OCI-LY7 (cell line): ENCODE data around the gene MTERF1.

Source experiments
- EZH2phosphoT487 ChIP-seq: fragments of 200-600 bp; sonication (generic); IDR thresholded peaks from 2 replicates; pipeline ENCODE4 v1.6.1; 2018; ENCODE audit warnings: low read depth, borderline replicate concordance, mild to moderate bottlenecking, mixed run types, antibody characterized with exemption, low read length, moderate library complexity, mixed read lengths
- TF ChIP-seq, protein P1 (sequence below): fragments of 200-600 bp; sonication (generic); conservative IDR thresholded peaks from 2 replicates; pipeline ENCODE4 v1.5.1; 2014; ENCODE audit warnings: mild to moderate bottlenecking, antibody characterized with exemption, low read length, moderate library complexity, mixed read lengths

DNA sequence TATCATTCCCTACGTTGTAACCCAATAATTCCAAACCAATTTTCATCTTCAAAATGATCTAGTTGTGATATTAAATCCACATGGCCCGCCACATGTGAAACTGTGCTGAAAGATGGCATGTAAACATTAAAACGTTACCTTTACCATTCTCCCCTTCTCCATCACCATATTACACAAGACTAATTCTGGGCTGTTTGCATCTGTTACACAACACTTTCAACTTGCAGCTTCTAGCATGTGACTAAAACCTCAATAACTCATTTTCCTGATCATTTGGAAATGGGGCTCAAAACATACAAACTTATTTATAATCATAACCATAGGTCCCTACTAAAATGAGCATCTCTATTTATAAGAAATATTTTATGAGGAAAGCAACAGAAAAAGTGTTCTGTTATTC lies 4.7 kb downstream of the MTERF1 start:
- TF ChIP-seq, protein P1, sequence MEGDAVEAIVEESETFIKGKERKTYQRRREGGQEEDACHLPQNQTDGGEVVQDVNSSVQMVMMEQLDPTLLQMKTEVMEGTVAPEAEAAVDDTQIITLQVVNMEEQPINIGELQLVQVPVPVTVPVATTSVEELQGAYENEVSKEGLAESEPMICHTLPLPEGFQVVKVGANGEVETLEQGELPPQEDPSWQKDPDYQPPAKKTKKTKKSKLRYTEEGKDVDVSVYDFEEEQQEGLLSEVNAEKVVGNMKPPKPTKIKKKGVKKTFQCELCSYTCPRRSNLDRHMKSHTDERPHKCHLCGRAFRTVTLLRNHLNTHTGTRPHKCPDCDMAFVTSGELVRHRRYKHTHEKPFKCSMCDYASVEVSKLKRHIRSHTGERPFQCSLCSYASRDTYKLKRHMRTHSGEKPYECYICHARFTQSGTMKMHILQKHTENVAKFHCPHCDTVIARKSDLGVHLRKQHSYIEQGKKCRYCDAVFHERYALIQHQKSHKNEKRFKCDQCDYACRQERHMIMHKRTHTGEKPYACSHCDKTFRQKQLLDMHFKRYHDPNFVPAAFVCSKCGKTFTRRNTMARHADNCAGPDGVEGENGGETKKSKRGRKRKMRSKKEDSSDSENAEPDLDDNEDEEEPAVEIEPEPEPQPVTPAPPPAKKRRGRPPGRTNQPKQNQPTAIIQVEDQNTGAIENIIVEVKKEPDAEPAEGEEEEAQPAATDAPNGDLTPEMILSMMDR: no peak
- TF ChIP-seq EZH2phosphoT487: no peak
